Cardiac ventricle fibroblast (primary cell): ENCODE data around the gene FAM20B. TPM values are rescaled to one million over a fixed set of nuclear protein-coding genes. Genes with fewer than 3 reads are reported as not detected.

Experiments
- total RNA-seq: library from RNA; depleted of rRNA; stranded (reverse); fragments of >200 nt; gene quantifications from 2 replicates; pipeline ENCODE4 v1.2.3, GENCODE V29; 2015

Gene FAM20B
- 17.7 and 18.3 TPM in 2 replicates for total RNA-seq

GRCh38 chr1:179025125-179025974 lies at the start of gene FAM20B:
Gene FAM20B (plus strand): TSS chr1:179025894. CDS start chr1:179043848, 17,954 bp downstream.

GRCh38 chr1:179081687-179082332 lies 56.1 kb downstream of the FAM20B start, which contains the start of gene TOR3A:
Gene TOR3A (plus strand): TSS chr1:179082070. CDS start chr1:179082129, 59 bp downstream.

Other genes starting within 250 kb of the FAM20B start
- 34.1 and 47.6 TPM in 2 replicates for gene ANGPTL1, start 154.8 kb upstream of the FAM20B start, total RNA-seq
- gene TOR3A, start 56.2 kb downstream of the FAM20B start, total RNA-seq: 36.9 and 45.9 TPM in 2 replicates
- 9.4 and 15.1 TPM in 2 replicates for gene ABL2, start 203.8 kb downstream of the FAM20B start, total RNA-seq